MV-4-11 (cell line): Measurements from ENCODE around the gene MRPL43.

Source experiments
- DNase-seq: peaks from one replicate; lab custom pipeline; 2025; lab: John Stamatoyannopoulos, UW

MRPL43 gene

DNA sequence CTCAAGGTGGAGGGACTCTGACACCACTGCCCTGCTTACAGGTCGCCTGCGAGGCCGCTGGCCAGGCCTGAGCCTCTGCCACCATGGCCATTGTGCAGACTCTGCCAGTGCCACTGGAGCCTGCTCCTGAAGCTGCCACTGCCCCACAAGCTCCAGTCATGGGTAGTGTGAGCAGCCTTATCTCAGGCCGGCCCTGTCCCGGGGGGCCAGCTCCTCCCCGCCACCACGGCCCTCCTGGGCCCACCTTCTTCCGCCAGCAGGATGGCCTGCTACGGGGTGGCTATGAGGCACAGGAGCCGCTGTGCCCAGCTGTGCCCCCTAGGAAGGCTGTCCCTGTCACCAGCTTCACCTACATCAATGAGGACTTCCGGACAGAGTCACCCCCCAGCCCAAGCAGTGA is 15.2 kb upstream of the MRPL43 start:
- no peak for DNase-seq

DNA sequence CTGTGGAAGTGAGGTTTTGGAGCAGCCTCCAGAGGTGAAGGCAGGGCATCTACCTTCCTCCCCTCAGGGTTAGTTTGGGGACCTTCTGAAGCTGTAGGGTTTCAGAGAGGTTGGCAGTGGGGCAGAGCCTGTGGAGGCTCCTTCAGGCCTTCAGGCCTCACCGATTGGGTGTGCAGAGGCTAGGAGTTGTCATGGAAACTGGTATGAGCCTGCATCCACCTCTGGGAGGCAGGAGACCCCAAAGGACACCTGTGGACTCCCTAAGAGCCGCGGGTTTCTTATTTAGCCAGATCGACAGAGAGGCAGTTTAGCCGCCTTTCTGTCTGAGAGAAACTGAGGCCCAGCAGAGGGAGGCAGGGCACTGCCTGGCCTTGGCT is 14.3 kb upstream of the MRPL43 start:
- no peak for DNase-seq

DNA sequence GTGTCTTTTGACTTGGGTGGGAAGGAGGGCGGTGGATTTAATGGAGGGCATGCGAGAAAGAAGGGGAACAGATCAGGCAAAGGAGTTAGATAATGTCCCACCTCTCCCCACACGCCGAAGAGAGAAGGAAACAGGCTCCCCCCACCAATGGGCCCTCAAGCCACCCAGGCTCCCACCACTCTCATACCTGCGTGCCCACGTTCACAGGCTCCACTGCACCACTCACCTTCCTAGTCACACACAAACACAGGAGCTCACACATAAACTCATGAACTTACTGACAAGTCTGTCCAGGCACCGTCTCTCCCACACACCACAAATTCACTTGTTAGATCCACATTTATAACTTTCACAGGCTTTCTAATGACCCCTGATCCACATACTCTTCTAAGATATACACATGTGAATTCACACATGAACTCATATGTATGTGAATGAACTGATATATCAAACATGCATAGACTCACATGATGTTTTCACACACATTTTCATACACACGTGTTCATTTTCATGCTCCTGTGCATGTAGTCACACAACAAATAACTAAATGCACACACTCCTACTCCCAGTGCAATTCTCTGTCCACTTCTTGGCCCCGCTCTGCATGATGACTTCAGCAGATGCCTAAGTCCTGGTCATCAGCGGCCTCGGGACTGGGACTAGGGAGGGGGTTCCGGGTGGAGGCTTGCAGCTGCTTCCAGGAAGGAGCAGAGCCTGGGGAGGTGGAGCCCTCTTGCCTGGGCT is 13.8 kb upstream of the MRPL43 start:
- no peak for DNase-seq

DNA sequence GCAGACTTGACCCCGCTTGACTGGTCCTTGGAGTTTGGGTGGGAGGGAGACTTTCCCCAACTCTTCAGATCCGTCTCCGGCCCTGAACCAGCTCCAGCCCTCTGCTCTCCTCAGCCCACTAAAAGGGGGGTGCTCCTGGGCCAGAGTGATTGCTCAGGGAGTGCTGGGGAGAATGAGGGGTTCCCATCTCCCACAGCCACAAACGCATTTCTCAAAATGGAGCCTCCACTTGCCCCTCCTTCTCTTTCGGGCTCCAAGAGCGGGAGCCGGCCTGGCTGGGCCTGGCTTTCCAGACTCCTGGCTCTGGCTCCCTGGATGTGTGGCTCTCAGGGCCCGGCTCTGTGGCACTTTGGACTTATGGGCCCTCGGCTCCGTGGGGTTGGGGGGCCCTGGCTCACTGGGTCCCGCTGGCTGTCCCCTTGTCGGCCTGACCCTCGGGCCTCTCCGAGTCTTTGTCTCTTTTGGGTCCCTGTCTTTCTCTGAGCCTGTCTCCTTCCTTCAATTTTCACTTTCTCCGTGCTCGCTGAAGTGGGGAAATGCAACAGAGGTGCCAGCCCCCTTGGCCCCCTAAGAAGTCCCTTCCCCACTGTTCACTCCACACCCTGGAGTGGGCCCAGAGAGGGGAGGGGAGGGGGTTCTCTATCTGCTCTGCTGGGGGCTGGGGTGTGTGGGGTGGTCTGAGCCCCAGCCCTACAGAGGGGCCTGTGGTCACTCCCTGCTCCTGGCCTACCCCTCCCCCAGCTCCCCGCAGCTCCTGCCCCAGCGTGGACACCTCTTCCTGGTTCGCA is 13.0 kb upstream of the MRPL43 start:
- no peak for DNase-seq

DNA sequence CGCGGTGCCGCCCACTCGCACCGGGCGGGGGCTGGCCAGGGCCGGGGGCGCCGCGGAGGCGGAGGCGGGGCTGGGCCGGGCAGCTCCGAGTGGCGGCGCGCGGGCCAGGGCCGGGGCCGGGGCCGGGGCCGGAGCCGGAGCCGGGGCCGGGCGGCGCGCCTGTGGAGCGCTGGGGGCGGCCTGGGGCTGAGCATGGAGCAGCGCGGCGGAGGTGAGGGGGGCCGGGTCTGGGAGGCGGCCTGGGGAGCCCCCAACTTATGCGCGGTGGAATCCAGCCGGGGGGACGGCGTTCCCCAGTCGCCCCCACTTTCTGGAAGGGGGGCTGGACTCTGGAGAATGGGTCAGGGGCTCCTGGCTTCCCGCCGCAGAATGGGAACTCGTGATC is 12.4 kb upstream of the MRPL43 start, which contains the start of gene LZTS2:
LZTS2 (plus strand) TSS at position 67 of the 385 bp plus-strand sequence. CDS start 2,731 bp downstream, outside the sequence.
- no peak for DNase-seq

DNA sequence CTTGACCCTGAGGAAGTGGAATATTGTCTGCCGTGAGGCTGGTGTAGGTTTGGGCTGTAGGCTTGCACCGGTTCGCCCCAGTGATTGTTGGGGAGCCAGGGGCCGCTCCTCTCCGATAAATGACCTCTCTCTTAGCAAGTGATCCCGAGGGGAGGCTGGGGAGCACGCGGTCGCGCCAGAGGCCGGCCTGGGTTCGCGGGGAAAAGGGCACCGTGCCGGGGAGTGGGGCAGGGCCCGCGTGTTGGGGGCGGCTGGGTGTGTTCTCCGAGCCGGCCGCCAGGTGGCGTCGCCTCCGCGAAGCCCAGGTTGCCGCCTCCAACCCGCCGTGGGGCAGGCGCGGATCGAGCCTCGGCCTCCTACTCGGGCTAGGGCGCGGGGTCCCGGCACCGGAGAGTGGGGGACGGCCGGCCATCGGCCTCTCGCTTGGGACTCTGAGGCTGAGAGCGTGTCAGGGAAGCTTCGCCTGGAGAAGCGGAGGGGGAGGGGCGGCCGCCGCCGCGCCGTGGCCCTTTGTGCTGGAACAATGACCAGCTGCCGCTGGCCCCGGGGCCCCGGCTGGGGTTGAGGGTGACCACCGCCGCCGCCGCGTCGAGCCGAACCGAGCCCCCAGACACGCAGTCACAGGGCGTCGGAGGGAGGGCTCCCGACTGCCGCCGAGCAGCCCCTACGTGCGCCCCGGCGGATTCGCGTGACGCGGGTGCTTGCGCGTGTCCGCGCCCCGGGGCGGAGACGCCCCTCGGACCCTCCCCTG is 11.9 kb upstream of the MRPL43 start:
- peak; percentile 52 for DNase-seq

DNA sequence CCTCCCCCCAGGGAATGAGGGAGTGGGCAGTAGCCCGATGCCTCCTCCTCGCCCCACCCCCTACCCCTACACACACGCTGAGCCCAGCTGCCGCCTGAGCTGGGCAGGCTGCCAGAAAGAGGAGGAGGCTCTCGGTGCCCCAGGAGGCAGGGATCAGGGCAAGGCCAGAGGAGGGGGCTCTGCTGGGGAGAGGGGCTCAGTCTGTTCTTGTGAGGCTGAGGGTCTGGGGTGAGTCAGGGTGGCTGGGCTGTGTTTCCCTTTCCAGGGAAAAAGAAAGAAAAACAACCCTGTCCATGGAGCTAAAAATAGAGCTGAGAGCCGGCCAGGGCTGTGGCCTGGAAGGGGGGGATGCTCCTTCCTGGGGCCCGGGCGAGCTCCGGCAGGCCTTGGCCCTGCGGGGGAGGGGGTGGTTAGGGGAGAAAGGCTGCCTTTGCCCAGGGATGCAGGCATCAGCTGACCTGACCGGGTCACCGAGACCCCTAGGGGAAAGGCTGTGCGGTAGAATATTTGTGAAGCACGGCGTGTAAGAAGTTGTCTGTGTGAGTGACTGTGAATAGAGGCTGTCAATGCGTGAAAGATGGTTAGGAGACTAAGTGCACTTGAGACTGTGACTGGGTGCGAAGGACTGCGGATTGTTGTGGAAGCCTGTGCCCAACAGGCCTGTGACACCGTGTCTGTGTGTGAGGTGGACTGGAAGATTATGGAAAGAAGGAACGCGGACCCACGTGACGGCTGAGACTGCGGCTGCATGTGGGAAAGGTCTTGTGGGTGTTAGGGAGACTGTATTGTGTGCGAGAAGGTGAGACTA is 11.1 kb upstream of the MRPL43 start:
- DNase-seq = peak; percentile 70

DNA sequence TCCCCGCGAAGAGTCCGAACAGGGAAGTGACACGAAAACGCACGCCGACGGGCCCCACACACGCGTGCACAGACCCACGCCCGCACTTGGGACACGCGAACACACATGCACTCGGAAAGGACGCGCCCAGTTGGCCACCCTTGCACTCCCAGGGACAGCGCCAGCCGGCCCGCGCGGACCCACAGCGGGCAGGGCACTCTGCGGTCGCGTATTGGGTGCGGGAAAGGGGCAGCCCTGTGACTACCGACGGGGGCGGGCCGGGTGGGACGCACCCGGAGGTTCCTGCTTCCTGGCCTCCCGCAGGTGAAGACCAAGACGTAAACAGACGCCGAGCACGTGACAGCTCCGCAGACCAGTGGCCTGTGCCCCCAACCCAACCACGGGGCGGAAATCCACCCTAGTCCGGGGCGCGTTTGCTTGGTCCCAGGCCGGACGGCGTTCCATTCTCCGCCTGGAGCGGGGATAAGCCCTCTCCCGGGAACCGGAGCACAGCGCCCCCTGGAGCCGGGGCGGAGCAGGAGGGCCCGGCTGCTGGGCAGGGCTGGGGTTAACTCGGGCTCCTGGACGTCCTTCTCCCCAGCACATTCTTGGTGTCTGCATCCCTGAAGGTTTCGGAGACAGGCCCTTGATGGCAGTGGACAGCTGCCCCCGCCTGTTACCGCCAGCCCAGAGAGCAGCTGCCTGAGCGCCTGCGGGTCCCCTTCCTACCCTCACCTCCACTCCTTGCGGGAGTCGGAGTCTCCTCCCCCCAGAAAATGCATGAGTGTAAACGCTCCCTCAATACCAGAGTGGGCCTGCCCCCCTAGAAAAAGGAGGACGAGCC is 10.3 kb upstream of the MRPL43 start:
- DNase-seq = peak; percentile 69

DNA sequence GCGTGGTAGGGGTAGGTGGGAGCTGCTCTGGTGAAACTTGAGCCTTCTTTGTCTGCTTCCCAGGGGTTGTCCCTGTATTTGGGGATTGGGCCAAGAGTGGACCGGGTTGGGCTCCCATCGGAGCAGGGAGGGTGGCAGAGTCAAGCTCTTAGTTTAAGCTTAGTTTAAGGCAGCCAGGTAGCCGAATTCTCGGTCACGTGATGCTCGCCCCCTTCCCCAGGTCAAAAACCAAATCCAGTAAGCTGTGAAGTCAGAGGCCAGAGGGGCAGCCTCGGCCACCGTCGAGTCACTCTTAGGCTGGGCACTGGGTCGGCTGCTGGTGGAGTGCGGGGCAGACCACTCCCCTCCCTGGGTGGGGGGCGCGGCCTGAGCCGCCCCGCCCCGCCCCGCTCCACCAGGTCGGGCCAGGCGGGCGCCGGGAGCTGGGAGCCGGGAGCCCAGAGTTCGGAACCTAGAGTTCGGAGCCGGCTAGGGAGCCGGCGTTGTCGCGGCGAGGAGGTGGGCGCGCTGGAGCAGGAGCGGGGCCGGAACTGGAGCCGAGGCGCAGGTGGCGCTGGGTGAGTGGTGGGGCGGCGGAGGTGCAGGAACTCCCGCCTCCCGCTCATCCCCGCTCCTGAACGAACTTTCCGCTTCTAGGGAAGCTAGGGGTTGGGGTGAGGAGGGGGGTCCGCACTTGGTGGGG is 9.5 kb upstream of the MRPL43 start:
- DNase-seq = no peak

DNA sequence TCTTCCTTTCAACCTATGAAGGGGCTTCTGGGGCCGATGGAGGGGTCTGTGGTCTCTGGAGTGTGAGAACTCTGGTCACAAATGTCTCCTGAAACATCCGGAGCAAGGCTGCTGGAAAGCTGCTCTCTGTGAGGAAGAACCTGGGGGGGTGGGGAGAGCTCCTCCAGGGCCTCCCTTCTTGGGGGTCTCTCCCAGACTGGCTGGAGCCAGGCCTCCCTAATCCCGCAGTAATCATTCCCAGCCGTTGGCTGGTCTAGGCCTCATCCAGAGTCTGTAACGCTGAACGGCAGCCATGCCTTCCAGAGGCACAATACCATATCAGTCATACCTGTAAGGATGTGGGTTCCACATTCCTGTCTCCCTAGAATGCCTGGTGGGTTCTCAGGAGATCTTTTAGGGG is 7.9 kb upstream of the MRPL43 start:
- DNase-seq = no peak

DNA sequence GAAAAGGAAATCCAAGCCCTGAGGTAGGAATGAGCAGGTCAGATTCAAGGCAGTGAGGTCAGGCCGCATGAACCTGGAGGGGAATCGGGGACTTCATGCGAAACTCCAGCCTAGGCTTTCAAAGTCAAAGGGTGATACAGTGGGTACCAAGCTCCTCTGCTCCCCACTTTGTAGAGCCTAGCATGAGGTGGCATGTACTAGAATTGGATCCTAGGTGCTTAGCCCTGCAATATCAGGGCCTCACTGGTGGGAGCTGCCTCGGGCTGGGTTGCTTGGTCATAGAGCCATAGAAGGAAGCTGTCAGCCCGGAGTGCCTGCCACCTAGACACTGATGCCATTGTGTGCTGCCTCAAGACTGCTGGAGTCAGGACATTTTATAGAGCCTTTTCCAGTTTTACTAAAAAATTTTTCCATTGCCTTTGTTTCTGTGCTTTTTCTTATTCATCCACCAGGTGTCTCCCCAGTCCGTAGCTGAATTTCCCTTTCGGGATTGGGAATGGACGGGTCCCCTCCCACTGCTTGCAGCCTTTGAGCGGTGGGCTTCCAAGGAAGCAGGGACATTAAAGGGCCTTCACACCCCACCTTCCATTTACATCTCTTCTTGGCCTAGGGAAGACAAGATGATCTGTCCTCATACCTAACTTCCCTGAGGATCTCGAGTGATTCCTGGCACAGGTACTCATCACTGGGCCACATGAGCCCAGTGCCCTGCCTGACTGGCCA is 6.8 kb upstream of the MRPL43 start:
- DNase-seq = no peak

DNA sequence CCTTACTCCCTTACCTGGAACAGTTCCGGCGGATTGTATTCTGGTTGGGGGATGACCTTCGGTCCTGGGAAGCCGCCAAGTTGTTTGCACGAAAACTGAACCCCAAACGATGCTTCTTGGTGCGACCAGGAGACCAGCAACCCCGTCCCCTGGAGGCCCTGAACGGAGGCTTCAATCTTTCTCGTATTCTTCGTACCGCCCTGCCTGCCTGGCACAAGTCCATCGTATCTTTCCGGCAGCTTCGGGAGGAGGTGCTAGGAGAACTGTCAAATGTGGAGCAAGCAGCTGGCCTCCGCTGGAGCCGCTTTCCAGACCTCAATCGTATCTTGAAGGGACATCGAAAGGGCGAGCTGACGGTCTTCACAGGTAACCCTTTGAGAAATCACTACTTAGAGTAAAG is 1.8 kb upstream of the MRPL43 start:
- no peak for DNase-seq

DNA sequence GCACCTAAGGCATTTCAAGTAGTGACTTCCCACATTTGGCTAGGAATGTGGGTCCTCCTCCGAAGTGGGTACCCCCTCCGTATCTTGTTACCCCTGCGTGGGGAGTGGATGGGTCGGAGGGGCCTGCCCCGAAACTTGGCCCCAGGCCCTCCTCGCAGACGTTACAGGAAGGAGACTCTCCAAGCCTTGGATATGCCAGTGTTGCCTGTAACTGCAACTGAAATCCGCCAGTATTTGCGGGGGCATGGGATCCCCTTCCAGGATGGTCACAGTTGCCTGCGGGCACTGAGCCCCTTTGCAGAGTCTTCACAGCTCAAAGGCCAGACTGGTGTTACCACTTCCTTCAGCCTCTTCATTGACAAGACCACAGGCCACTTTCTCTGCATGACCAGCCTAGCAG is 869 bp upstream of the MRPL43 start:
- DNase-seq = no peak

DNA sequence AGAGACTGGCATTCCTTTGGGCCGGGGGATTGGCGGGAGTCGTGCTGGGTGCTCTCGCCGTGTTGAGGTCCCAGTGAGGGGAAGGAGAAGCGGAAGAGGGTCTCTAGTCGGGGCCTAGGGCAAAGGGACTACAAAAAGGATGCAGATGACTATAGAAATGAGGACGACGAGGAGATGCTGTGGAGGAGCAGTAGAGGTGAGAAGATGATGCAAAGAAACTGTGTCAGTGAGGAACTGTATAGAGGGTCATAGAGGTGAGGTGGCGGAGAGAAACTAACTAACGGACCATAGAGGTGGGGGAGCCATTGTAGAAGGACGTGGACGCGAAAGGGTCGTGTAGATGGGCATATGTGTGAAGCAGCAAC is 370 bp upstream of the MRPL43 start:
- DNase-seq = no peak

DNA sequence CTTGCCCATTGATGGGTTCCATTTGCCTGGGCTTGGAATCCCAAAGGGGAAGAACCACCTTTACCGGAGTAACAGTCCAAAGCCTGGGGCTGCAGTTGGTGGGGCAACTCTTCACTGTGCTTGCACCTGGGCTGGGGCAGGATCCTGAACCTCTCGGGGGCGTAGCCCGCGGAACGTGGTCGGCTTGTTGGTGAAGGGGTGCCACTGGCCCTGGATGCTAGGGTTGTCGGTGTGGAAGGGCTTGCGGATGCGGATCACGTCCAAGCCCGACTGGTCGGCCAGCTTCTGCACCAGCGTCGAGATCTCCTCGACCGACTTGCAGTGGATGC is 710 bp downstream of the MRPL43 start:
- no peak for DNase-seq

DNA sequence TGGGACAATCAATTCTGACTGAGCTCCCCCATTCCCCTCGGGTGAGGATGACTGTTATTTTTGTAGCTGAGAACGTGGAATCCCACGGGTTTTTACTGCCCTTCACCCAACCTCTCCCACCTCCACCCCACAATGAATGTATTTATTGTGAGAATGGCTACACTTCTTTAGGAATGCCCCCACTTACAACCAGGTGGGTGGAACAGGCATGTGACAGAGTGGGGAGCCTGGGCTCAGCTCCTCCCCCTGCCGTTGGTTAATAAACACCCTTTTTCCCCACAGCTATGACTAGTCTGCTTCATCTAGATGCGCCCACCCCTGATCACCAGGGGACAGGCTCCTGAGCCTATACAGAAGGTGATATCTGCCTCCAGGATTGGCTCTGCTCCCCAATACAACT is 2.0 kb downstream of the MRPL43 start:
- DNase-seq = no peak

DNA sequence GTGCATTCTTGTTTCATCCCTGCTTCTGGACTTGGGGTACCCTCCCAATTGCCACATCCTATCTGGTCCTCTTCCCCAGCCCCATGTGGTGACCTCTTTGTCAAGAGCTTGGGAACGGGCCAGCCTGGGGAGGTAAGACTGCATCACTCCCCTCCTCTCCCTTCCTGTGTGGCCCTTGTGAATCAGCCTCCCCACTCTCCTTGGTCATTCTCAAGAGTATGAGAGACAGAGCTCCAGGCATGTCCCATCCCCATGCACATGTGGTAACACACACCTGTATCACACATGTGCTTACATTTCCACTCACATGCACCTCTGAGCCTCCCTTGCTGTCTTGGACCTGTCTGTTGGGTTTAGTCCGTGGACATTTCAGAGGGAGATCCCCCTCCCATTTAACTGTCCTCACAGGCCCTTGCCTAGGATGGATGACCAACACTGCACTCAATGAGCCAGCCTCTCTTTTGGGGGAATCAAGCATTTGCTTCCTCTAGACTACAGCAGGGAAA is 2.6 kb downstream of the MRPL43 start:
- no peak for DNase-seq

DNA sequence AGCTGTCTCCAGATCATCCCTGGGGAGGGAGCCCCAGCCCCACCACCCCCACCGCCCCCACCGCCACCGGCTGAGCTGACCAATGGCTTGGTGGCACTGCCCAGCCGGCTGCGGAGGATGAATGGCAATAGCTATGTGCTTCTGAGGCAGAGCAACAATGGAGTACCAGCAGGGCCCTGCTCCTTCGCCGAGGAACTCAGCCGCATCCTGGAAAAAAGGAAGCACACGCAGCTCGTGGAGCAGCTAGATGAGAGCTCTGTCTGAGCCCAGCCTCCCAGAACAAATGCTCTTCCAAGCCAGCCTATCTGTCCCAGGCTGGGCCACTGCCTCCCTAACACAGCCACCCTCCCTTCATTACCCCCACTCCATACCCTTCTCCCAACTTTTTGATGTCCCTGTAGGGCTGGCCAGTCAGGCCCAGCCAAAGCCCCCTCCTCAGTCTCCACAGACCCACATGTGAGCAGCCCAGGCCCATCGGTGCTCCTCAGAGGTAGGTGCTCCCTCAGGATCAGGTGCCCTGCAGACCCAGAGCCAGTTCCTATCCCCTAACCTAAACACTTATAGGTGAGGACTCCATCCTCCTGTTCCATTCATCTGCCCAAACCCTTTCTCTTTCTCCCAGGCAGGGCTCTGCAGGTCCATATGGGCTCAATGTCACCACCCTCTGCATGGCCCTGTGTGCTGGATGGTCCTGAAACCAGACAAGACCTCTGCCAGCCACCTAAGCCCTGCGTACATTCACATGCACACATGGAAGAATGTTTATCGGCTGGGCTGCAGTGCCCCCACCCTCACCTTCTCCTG is 3.2 kb downstream of the MRPL43 start:
- DNase-seq = no peak
